HUES64 (cell line): ENCODE results near the gene C11orf21.

Experiments
- H3K27ac ChIP-seq: 2 replicates; pipeline ENCODE4 v1.7.0; 2013; ENCODE audit warnings: low read depth, low read length, inconsistent platforms
- H3K27me3 ChIP-seq: 2 replicates; pipeline ENCODE4 v1.6.1; 2013; ENCODE audit warnings: mild to moderate bottlenecking, low read length; ENCODE audit not compliant: insufficient read depth
- H3K36me3 ChIP-seq: 2 replicates; pipeline ENCODE4 v1.6.1; 2013; ENCODE audit warnings: mild to moderate bottlenecking, low read length; ENCODE audit not compliant: insufficient read depth
- H3K4me1 ChIP-seq: 2 replicates; pipeline ENCODE4 v1.6.1; 2013; ENCODE audit warnings: mild to moderate bottlenecking, low read length, moderate library complexity; ENCODE audit not compliant: insufficient read depth
- H3K4me3 ChIP-seq: 2 replicates; pipeline ENCODE4 v1.5.1; 2013; ENCODE audit warnings: mild to moderate bottlenecking, low read length, moderate library complexity
- H3K9ac ChIP-seq: 2 replicates; pipeline ENCODE4 v1.6.1; 2013; ENCODE audit warnings: mild to moderate bottlenecking, low read depth, low read length
- H3K9me3 ChIP-seq: 2 replicates; pipeline ENCODE4 v1.6.1; 2013; ENCODE audit warnings: low read depth, low read length; ENCODE audit not compliant: insufficient read depth
- WGBS: fragments of 150-250, 120-280 bp; methylation state at CpG from one replicate; pipeline ENCODE4 v1.1.7; 2013; ENCODE audit warnings: missing lambda C conversion rate; 5-methylcytosine and 5-hydroxymethylcytosine counted together

C11orf21 gene

DNA sequence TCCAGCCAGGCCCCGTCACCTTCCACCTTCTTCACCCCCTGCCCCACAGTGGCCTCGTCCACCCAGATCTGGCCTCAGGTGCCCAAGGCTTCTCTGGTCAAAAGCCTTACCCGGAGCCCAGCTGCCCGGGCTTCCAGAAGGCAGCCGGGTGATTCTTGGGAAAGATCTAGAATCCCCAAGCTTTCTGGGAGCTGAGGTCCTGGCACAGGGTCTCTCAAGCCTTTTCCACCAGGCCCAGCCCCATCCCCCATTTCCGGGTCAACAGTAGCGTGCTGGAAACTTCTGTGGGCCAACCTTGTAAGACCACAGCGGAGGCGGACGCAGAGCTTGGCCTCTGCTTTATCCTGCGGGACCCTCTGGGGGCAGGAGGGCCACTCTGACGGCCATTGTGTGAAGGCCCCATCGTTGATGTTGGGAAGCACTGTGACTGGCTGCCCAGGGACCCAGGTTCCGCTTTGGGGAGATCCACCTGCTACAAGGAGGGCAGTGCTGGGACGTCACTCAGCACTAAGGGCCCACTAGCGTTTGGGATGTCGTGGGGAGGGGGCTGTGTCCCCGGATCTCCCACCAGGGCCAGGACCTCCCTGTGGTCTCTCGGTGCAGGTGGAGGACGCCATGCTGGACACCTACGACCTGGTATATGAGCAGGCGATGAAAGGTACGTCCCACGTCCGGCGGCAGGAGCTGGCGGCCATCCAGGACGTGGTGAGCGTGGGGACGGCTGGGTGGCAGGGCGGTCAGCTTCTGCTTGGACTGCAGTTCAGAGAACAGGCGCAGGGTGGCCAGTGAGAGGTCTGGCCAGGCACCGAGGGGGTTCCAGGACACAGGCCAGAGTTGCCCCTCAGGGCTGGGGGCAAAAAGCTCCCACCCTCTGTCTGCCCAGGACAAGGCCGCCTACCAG, 11.6 kb upstream of the C11orf21 start:
- no peaks in the 10 kb centered on the region for H3K4me1 ChIP-seq

DNA sequence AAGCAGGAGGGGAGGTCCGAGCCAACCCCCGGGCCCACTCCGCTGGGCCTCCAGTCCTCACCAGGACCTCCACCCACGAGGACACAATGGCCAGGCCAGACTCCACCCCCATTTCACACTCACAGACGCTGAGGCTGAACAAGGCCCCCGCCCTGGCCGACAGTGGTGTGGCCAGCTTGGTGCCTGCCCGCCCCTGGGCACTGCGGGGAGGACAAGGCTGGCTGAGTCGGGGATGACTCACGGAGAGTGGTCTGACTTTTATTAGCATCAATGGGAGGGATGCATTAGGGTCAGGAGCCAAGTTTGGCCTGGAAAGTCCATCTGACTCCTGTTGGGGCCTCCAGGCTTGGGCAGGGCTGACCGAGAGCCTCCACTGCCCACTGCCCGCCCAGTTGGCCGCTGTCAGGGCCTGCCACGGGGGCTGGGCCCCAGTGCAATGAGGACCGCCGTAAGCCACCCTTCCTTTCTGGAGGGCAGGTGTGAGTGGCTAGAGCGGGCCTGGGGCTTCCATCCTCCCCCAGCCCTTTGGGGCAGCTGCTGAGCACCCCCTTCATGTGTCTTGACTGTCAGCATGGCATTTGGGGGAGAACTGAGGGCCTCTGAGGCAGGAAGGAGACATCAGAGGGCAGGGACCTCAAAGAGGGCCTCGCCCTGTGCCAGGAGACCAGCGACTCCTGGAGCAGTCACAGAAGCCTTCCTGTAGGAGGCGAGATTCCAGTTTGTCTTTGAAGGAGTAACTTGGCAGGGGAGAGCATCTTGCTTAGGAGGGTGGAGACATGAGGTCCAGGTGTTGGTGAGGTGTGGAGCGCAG, 10.7 kb upstream of the C11orf21 start:
- H3K27me3 ChIP-seq, result no peaks in the 10 kb centered on the region
- no peak overlapping the region for H3K27ac ChIP-seq
- no peaks in the 10 kb centered on the region for H3K4me1 ChIP-seq
- no peaks in the 10 kb centered on the region for H3K36me3 ChIP-seq
- H3K4me3 ChIP-seq, result no peak overlapping the region
- WGBS, result 88% methylated on average over 21 of the region's 22 CpGs
- H3K9ac ChIP-seq, result no peak overlapping the region
- H3K9me3 ChIP-seq, result no peaks in the 10 kb centered on the region

More for the DNA sequence above, 11.6 kb upstream of the C11orf21 start:
- no peaks in the 10 kb centered on the region for H3K9me3 ChIP-seq
- H3K9ac ChIP-seq, result no peak overlapping the region
- no peaks in the 10 kb centered on the region for H3K36me3 ChIP-seq
- WGBS, result 94% methylated on average over 34 of the region's 34 CpGs
- no peak overlapping the region for H3K4me3 ChIP-seq
- no peaks in the 10 kb centered on the region for H3K27me3 ChIP-seq
- no peak overlapping the region for H3K27ac ChIP-seq

DNA sequence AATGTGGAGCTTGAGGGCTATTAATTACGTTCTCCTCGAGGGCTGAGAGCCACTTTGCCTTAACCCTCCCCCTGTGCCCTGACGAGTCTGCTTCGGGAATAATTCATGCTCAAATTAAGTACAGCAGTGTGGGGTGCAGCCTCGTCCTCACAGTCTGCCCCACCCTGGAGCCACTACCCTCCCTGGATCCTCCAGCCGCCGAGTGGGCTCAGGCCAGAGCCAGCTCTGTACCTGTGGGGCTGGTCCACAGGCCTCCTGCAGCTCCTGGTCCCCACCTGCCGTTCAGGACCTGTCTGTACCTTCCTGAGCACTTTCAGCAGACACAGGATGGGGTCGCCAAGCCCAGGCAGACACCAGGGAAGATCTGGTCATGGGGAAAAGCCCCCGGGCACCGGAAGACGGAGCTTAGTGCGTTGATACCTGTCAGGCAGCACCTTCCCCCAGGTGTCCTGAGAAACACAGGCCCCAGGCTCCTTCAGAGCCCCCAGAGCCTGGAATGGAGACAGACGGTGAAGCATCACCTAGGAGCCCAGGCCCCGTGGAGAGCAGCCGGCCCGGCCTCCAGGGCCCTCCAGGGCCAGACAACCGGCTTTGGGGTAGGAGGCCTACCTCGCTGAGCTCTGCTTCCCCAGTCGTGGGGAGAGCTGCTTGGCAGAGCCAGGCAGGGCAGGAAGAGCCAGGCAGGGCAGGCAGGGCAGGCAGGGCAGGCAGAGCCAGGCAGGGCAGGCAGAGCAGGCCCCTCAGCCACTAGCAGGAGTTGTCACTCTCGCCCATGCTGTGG, 9.8 kb upstream of the C11orf21 start:
- no peak overlapping the region for H3K27ac ChIP-seq
- H3K4me3 ChIP-seq, result no peak overlapping the region
- no peaks in the 10 kb centered on the region for H3K4me1 ChIP-seq
- WGBS, result 86% methylated on average over 21 of the region's 21 CpGs
- no peak overlapping the region for H3K9ac ChIP-seq
- no peaks in the 10 kb centered on the region for H3K27me3 ChIP-seq
- H3K36me3 ChIP-seq, result no peaks in the 10 kb centered on the region
- no peaks in the 10 kb centered on the region for H3K9me3 ChIP-seq

DNA sequence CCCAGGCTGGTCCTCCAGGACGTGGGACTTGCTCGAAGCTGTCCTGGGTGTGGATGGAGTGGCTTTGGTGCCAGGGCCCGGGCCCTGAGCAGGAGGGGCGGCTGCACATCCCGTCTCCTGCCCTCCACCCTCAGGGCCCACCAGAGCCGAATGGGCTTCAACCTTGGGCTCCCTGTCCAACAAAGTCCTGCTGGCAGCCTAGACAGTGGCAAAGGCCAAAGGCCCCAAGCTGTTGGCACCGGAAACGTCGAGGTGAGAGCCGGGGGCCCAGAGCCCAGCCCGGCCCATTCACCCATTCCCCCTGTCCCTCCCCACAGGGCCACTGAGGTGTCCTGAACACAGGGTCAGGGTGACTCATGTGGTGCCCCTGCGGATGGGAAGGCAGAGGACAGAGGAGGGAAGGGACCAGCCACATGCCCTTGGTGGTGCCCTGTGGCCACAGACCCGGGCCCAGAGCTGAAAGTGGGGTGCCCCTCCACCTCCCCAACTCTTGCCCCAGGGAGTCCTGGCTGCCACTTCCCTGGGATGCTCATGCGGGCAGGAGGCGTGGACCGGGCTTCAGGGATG, 9.2 kb upstream of the C11orf21 start:
- no peak overlapping the region for H3K4me3 ChIP-seq
- H3K9me3 ChIP-seq, result no peaks in the 10 kb centered on the region
- 86% methylated on average over 16 of the region's 16 CpGs for WGBS
- no peak overlapping the region for H3K9ac ChIP-seq
- H3K36me3 ChIP-seq, result no peaks in the 10 kb centered on the region
- no peaks in the 10 kb centered on the region for H3K4me1 ChIP-seq
- H3K27ac ChIP-seq, result no peak overlapping the region
- no peaks in the 10 kb centered on the region for H3K27me3 ChIP-seq

DNA sequence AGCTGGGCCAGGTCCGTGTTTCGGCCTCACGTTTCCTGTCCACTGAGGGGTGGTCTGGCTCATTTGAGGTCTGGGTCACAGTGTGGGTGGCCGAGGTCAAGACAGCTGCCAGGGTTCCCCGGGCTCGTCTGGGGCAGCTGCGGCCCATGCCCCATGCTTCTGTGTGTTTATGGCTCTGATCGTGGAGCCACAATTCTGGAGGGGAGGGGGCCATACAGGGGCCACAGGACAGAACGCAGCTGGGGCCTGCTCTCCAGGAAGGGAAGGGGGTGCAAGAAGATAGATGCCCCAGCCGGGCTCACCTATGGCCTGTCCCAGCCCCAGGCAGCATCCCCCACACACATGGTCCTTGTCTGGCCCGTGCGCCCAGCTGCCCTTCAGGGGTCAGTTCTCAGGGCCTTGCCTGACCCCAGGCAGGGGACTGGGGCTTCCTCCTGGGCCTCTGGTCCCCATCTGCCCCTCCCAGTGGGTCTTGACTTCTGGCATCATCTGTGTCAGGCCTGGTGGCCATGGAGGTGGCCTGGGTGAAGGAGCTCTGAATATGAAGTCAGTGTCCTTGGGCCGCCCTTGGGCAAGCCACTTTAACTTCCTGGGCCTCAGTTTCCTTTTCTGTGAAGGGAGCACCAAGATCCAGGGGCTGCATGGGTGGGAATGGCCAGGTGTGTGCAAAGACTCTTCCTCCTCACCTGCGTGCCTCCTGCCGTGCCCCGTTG, 8.5 kb upstream of the C11orf21 start:
- 87% methylated on average over 16 of the region's 16 CpGs for WGBS
- no peak overlapping the region for H3K9ac ChIP-seq
- no peak overlapping the region for H3K4me3 ChIP-seq
- H3K27me3 ChIP-seq, result no peaks in the 10 kb centered on the region
- no peaks in the 10 kb centered on the region for H3K4me1 ChIP-seq
- no peaks in the 10 kb centered on the region for H3K9me3 ChIP-seq
- H3K27ac ChIP-seq, result no peak overlapping the region
- no peaks in the 10 kb centered on the region for H3K36me3 ChIP-seq

DNA sequence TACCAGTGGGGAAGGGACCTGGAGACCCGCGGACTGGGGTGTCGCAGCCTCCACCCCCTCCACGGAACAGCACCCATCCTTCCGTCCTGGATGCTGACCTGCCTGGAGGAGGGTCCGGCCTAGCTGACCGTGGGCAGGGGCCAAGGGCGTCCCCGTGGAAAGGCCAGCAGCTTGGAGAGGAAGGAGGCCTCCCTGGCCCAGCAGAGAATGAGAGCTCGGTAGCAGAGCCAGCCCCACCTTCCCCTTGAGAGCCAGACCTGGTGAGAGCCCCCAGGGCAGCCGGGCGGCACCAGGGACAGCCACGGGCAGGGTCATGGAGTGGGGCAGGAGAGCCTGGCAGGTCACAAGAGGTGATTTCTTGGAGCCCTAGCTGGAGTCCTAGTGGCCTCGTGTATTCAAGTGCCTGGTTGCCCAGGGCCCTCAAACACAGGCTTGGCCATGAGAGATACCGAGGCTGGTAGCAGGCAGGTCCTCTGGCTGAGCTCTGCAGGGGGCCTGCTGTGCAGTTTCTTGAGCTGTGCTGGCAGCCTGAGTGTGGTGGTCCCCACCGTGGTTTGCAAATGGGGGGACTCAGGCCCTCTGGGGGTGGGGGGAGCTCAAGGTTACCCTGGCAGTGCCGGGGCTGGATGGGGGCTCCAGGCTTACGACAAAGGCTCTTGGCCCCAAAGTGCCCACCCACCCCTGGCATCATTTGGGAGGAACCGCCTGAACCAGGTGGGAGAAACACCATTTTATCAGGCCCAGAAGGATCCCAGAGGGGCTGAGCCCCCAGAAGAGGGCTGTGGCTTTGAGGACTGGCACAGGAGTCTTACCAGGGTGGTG, 7.7 kb upstream of the C11orf21 start:
- Histone ChIP-seq H3K4me1 (no peaks in the 10 kb centered on the region), H3K4me3 (no peak overlapping the region), H3K9ac (no peak overlapping the region), H3K9me3 (no peaks in the 10 kb centered on the region), H3K27ac (no peak overlapping the region), H3K27me3 (no peaks in the 10 kb centered on the region), H3K36me3 (no peaks in the 10 kb centered on the region)
- 82% methylated on average over 19 of the region's 19 CpGs for WGBS

DNA sequence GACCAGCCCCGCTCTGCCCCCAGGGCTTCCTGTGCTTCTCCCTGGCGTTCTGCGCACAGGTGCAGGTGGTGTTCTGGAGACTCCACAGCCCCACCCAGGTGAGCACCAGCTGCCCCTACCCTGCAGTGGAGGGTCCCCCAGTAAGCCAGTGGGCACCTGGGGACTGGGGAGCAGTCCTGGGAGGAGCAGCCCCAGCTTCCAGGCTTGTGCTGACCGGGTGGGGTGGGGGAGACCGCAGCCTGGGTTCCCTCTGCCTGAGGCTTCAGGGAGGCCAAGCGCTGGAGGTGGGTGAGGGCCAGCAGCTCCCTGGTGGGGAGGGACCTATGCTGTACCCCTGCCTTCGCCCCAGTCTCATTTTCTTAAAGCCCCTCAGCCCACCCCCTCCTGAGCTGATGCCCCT, 7.0 kb upstream of the C11orf21 start:
- Histone ChIP-seq H3K4me3 (no peak overlapping the region), H3K36me3 (no peaks in the 10 kb centered on the region), H3K27me3 (no peaks in the 10 kb centered on the region), H3K9me3 (no peaks in the 10 kb centered on the region), H3K27ac (no peak overlapping the region), H3K4me1 (no peaks in the 10 kb centered on the region), H3K9ac (no peak overlapping the region)
- WGBS, result 81% methylated on average over 6 of the region's 7 CpGs

DNA sequence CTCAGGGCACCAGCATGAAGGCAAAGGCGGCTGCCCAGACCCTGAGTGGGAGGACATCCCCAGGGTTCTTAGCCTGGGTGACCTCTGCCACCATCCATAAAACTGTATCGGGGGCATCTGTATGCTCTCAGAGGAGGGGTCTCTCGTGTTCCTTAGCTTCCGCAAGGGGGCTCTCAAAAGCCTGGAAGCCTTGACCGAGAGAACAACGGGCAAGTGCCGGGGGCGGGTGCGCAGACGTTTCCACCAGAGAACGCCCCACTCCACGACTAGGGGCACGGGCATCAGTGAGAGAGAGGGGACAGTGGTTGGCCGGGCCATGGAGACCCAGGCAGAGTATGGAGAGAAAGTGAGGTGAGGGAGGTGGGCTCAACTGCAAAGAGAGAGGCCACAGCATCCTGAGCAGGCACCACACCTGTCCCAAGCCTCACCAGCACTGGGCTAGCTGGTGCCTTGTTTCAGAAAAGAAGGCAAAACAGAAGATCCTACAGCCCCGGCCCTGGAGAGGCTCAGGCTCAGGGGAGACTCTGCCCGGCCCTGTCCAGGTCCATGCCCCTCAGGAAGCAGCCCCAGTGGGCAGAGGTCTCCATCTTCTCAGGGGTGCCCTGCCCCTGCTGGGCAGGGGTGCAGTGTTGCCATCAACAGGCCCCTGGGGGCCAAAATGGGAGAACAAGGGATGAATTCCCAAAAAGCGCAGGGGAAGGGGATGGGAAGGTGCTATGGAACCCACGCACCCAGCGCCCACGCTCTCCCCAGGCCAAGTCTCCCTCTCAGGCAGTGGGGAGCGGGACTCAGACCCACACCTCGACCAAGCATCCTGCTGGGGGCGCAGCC, 6.0 kb upstream of the C11orf21 start:
- Histone ChIP-seq H3K27ac (no peak overlapping the region), H3K36me3 (no peaks in the 10 kb centered on the region), H3K4me3 (no peak overlapping the region), H3K4me1 (no peaks in the 10 kb centered on the region), H3K9ac (no peak overlapping the region), H3K27me3 (no peaks in the 10 kb centered on the region), H3K9me3 (no peaks in the 10 kb centered on the region)
- WGBS, result 88% methylated on average over 23 of the region's 23 CpGs

DNA sequence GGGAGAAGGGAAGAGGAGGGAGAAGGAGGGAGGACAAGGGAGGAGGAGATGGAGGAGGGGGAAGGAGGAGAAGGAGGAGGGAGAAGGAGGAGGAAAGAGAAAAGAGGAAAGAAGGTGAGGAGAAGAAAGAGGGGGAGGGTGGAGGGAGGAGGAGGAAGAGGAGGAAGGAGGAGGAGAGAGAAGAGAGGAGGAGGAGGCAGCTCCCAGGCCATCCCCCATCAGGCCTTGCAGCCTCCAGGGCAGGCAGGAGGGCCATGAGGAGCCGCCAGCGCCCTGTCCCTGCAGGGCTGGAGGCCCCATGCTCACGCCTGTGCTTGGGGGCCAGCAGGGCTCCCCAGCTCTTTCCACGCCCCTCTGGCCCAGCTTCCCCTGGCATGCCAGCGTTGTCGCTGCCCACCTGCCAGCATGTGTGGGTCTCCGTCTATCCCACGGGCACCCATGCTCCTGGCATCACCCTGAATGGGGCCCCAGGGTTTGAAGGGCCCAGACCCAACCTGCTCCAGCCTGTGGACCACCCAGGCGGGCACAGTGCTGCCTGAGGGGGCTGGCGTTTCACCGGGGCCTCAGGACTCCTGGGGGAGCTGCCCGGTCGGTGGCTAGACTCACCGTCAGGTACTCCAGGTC, 5.3 kb upstream of the C11orf21 start:
- H3K9ac ChIP-seq, result no peak overlapping the region
- 82% methylated on average over 14 of the region's 14 CpGs for WGBS
- no peaks in the 10 kb centered on the region for H3K4me1 ChIP-seq
- no peak overlapping the region for H3K4me3 ChIP-seq
- no peaks in the 10 kb centered on the region for H3K27me3 ChIP-seq
- H3K9me3 ChIP-seq, result no peaks in the 10 kb centered on the region
- no peaks in the 10 kb centered on the region for H3K36me3 ChIP-seq
- H3K27ac ChIP-seq, result no peak overlapping the region
